ENCODE measurements around the gene GABBR2.

The GABBR2 gene

GRCh38 chr9:98570663-98571440 lies 137.9 kb downstream of the GABBR2 start:
- TF ChIP-seq POLR2A (IDR thresholded peaks at IDR 0.05; ENCODE audit: low read depth, low read length) (no peak), TAF1 (IDR thresholded peaks at IDR 0.05; ENCODE audit: borderline replicate concordance, low read depth, low read length) (no peak), POLR2AphosphoS5 (IDR thresholded peaks at IDR 0.05; ENCODE audit: low read depth, low read length) (no peak)
- FAIRE-seq (no peak), DNase-seq (ENCODE audit: insufficient read length) (no peak)

- no peak for TF ChIP-seq TAF1 (IDR thresholded peaks at IDR 0.05; ENCODE audit: borderline replicate concordance, low read depth, low read length)
- no peak for TF ChIP-seq POLR2A (IDR thresholded peaks at IDR 0.05; ENCODE audit: low read depth, low read length)
- no peak for TF ChIP-seq POLR2AphosphoS5 (IDR thresholded peaks at IDR 0.05; ENCODE audit: low read depth, low read length)
- no peak for DNase-seq (ENCODE audit: insufficient read length)
- no peak for FAIRE-seq
These were observed 138.7 kb downstream of the GABBR2 start for GRCh38 chr9:98570055-98570454.

- no peak for TF ChIP-seq POLR2AphosphoS5 (IDR thresholded peaks at IDR 0.05; ENCODE audit: low read depth, low read length)
- no peak for TF ChIP-seq TAF1 (IDR thresholded peaks at IDR 0.05; ENCODE audit: borderline replicate concordance, low read depth, low read length)
- TF ChIP-seq POLR2A (IDR thresholded peaks at IDR 0.05; ENCODE audit: low read depth, low read length), result no peak
- no peak for FAIRE-seq
These were observed 139.2 kb downstream of the GABBR2 start for GRCh38 chr9:98569491-98569890.

GRCh38 chr9:98568909-98569469 lies 139.7 kb downstream of the GABBR2 start:
- no peak for TF ChIP-seq POLR2AphosphoS5 (IDR thresholded peaks at IDR 0.05; ENCODE audit: low read depth, low read length)
- no peak for TF ChIP-seq POLR2A (IDR thresholded peaks at IDR 0.05; ENCODE audit: low read depth, low read length)
- no peak for TF ChIP-seq TAF1 (IDR thresholded peaks at IDR 0.05; ENCODE audit: borderline replicate concordance, low read depth, low read length)
- FAIRE-seq (no peak), DNase-seq (ENCODE audit: insufficient read length) (no peak)

More at GRCh38 chr9:98569491-98569890, 139.2 kb downstream of the GABBR2 start:
- DNase-seq (ENCODE audit: insufficient read length), result no peak

GRCh38 chr9:98568234-98568908 lies 140.4 kb downstream of the GABBR2 start:
- DNase-seq (ENCODE audit: insufficient read length) (no peak), FAIRE-seq (no peak)
- TF ChIP-seq TAF1 (IDR thresholded peaks at IDR 0.05; ENCODE audit: borderline replicate concordance, low read depth, low read length) (no peak), POLR2A (IDR thresholded peaks at IDR 0.05; ENCODE audit: low read depth, low read length) (no peak), POLR2AphosphoS5 (IDR thresholded peaks at IDR 0.05; ENCODE audit: low read depth, low read length) (no peak)

GRCh38 chr9:98567540-98568233 lies 141.0 kb downstream of the GABBR2 start:
- FAIRE-seq (no peak), DNase-seq (ENCODE audit: insufficient read length) (no peak)
- TF ChIP-seq POLR2AphosphoS5 (IDR thresholded peaks at IDR 0.05; ENCODE audit: low read depth, low read length) (no peak), POLR2A (IDR thresholded peaks at IDR 0.05; ENCODE audit: low read depth, low read length) (no peak), TAF1 (IDR thresholded peaks at IDR 0.05; ENCODE audit: borderline replicate concordance, low read depth, low read length) (no peak)

- no peak for FAIRE-seq
These were observed 143.3 kb downstream of the GABBR2 start for GRCh38 chr9:98565152-98566135.

GRCh38 chr9:98564714-98565113 lies 144.0 kb downstream of the GABBR2 start:
- FAIRE-seq (no peak), DNase-seq (ENCODE audit: insufficient read length) (no peak)
- no peak for TF ChIP-seq TAF1 (IDR thresholded peaks at IDR 0.05; ENCODE audit: borderline replicate concordance, low read depth, low read length)
- TF ChIP-seq POLR2A (IDR thresholded peaks at IDR 0.05; ENCODE audit: low read depth, low read length), result no peak
- no peak for TF ChIP-seq POLR2AphosphoS5 (IDR thresholded peaks at IDR 0.05; ENCODE audit: low read depth, low read length)

More at GRCh38 chr9:98565152-98566135, 143.3 kb downstream of the GABBR2 start:
- TF ChIP-seq POLR2A (IDR thresholded peaks at IDR 0.05; ENCODE audit: low read depth, low read length), result no peak
- no peak for TF ChIP-seq POLR2AphosphoS5 (IDR thresholded peaks at IDR 0.05; ENCODE audit: low read depth, low read length)
- no peak for TF ChIP-seq TAF1 (IDR thresholded peaks at IDR 0.05; ENCODE audit: borderline replicate concordance, low read depth, low read length)
- no peak for DNase-seq (ENCODE audit: insufficient read length)

GRCh38 chr9:98563988-98564387 lies 144.7 kb downstream of the GABBR2 start:
- no peak for FAIRE-seq
- DNase-seq (ENCODE audit: insufficient read length), result no peak
- no peak for TF ChIP-seq POLR2A (IDR thresholded peaks at IDR 0.05; ENCODE audit: low read depth, low read length)
- no peak for TF ChIP-seq TAF1 (IDR thresholded peaks at IDR 0.05; ENCODE audit: borderline replicate concordance, low read depth, low read length)
- no peak for TF ChIP-seq POLR2AphosphoS5 (IDR thresholded peaks at IDR 0.05; ENCODE audit: low read depth, low read length)

GRCh38 chr9:98563212-98563907 lies 145.4 kb downstream of the GABBR2 start:
- FAIRE-seq (no peak), DNase-seq (ENCODE audit: insufficient read length) (no peak)
- no peak for TF ChIP-seq TAF1 (IDR thresholded peaks at IDR 0.05; ENCODE audit: borderline replicate concordance, low read depth, low read length)
- TF ChIP-seq POLR2A (IDR thresholded peaks at IDR 0.05; ENCODE audit: low read depth, low read length), result no peak
- no peak for TF ChIP-seq POLR2AphosphoS5 (IDR thresholded peaks at IDR 0.05; ENCODE audit: low read depth, low read length)

Measured in GM12892 (cell line).